ENCODE results near the gene PLA2G12A.

GRCh38 chr4:109690690-109691410, 39.0 kb downstream of the PLA2G12A start:
- no peak for TF ChIP-seq POLR2A (IDR thresholded peaks at IDR 0.05)
- TF ChIP-seq CTCF (IDR thresholded peaks at IDR 0.05), result no peak
- no peak for TF ChIP-seq POLR2AphosphoS5 (IDR thresholded peaks at IDR 0.05)
- no peak for TF ChIP-seq EP300 (IDR thresholded peaks at IDR 0.05)
